ENCODE measurements around the gene UPK1B.
"Not testable (repeated sequence)": the region's sequence is repeated elsewhere in the genome, so short reads cannot be mapped to it uniquely, and the experiment has no call there.

Gene UPK1B

GRCh38 chr3:119149484-119149883, 23.9 kb upstream of the UPK1B start:
- Histone ChIP-seq H3K27ac (no peak overlapping the region), H3K9me3 (ENCODE audit: severe bottlenecking) (peaks cover 6% of the 10 kb centered on the region), H3K27me3 (ENCODE audit: insufficient read depth, low read depth, severe bottlenecking) (no peaks in the 10 kb centered on the region), H3K4me3 (ENCODE audit: low read depth, low read length) (no peak overlapping the region), H3K36me3 (no peaks in the 10 kb centered on the region)
- no peak for TF ChIP-seq CTCF (IDR thresholded peaks at IDR 0.05; ENCODE audit: low read depth, low read length)
- DNase-seq: no peak

- Histone ChIP-seq H3K36me3 (no peaks in the 10 kb centered on the region), H3K9me3 (ENCODE audit: severe bottlenecking) (peaks cover 6% of the 10 kb centered on the region), H3K27ac (no peak overlapping the region), H3K4me3 (ENCODE audit: low read depth, low read length) (no peak overlapping the region), H3K27me3 (ENCODE audit: insufficient read depth, low read depth, severe bottlenecking) (no peaks in the 10 kb centered on the region)
- no peak for DNase-seq
- no peak for TF ChIP-seq CTCF (IDR thresholded peaks at IDR 0.05; ENCODE audit: low read depth, low read length)
These were observed 16.5 kb upstream of the UPK1B start for GRCh38 chr3:119156868-119157267.

- no peak for TF ChIP-seq CTCF (IDR thresholded peaks at IDR 0.05; ENCODE audit: low read depth, low read length)
- no peaks in the 10 kb centered on the region for H3K36me3 ChIP-seq
- H3K27ac ChIP-seq: no peak overlapping the region
- H3K9me3 ChIP-seq (ENCODE audit: severe bottlenecking): peaks cover 6% of the 10 kb centered on the region
- DNase-seq: no peak
- no peaks in the 10 kb centered on the region for H3K27me3 ChIP-seq (ENCODE audit: insufficient read depth, low read depth, severe bottlenecking)
- H3K4me3 ChIP-seq (ENCODE audit: low read depth, low read length): no peak overlapping the region
These were observed 15.4 kb upstream of the UPK1B start for GRCh38 chr3:119157971-119158370.

- Histone ChIP-seq H3K4me3 (ENCODE audit: low read depth, low read length) (no peak overlapping the region), H3K9me3 (ENCODE audit: severe bottlenecking) (no peaks in the 10 kb centered on the region), H3K27me3 (ENCODE audit: insufficient read depth, low read depth, severe bottlenecking) (no peaks in the 10 kb centered on the region), H3K27ac (no peak overlapping the region), H3K36me3 (no peaks in the 10 kb centered on the region)
- no peak for DNase-seq
- TF ChIP-seq CTCF (IDR thresholded peaks at IDR 0.05; ENCODE audit: low read depth, low read length): no peak
These were observed 13.0 kb upstream of the UPK1B start for GRCh38 chr3:119160361-119160760.

- Histone ChIP-seq H3K36me3 (no peaks in the 10 kb centered on the region), H3K27me3 (ENCODE audit: insufficient read depth, low read depth, severe bottlenecking) (no peaks in the 10 kb centered on the region), H3K4me3 (ENCODE audit: low read depth, low read length) (no peak overlapping the region), H3K9me3 (ENCODE audit: severe bottlenecking) (no peaks in the 10 kb centered on the region), H3K27ac (no peak overlapping the region)
- TF ChIP-seq CTCF (IDR thresholded peaks at IDR 0.05; ENCODE audit: low read depth, low read length): no peak
- no peak for DNase-seq
These were observed 12.6 kb upstream of the UPK1B start for GRCh38 chr3:119160815-119161214.

- no peak for TF ChIP-seq CTCF (IDR thresholded peaks at IDR 0.05; ENCODE audit: low read depth, low read length)
- no peaks in the 10 kb centered on the region for H3K27me3 ChIP-seq (ENCODE audit: insufficient read depth, low read depth, severe bottlenecking)
- DNase-seq: no peak
- H3K4me3 ChIP-seq (ENCODE audit: low read depth, low read length): no peak overlapping the region
- no peak overlapping the region for H3K27ac ChIP-seq
- no peaks in the 10 kb centered on the region for H3K9me3 ChIP-seq (ENCODE audit: severe bottlenecking)
- H3K36me3 ChIP-seq: no peaks in the 10 kb centered on the region
These were observed 12.2 kb upstream of the UPK1B start for GRCh38 chr3:119161240-119161639.

- H3K27me3 ChIP-seq (ENCODE audit: insufficient read depth, low read depth, severe bottlenecking); H3K9me3 ChIP-seq (ENCODE audit: severe bottlenecking); H3K4me3 ChIP-seq (ENCODE audit: low read depth, low read length); H3K27ac ChIP-seq; H3K36me3 ChIP-seq; DNase-seq: not testable (repeated sequence)
These were observed 8.7 kb upstream of the UPK1B start for GRCh38 chr3:119164745-119165144.
